SK-N-MC (cell line): ENCODE results near the gene NUP50.

Experiments used
- DNase-seq: peaks from one replicate; pipeline ENCODE4 v3.0.0-alpha.2; 2011; ENCODE audit warnings: low read depth, low spot score
- H3K27ac ChIP-seq: fragments of 200-600 bp; sonication (generic); 2 replicates; pipeline ENCODE4 v1.5.1; 2016; ENCODE audit warnings: mixed run types
- H3K36me3 ChIP-seq: fragments of 200-600 bp; sonication (generic); 2 replicates; pipeline ENCODE4 v1.6.1; 2017; ENCODE audit warnings: antibody characterized with exemption, low read length, mixed read lengths; ENCODE audit not compliant: insufficient read depth
- H3K4me3 ChIP-seq: fragments of 200-600 bp; sonication (generic); 2 replicates; pipeline ENCODE4 v1.5.1; 2016
- H3K9ac ChIP-seq: fragments of 200-600 bp; sonication (generic); 2 replicates; pipeline ENCODE4 v1.8.0; 2017; ENCODE audit warnings: mixed run types, mixed read lengths; ENCODE audit not compliant: insufficient read length
- H3K9me3 ChIP-seq: fragments of 200-600 bp; sonication (generic); 2 replicates; pipeline ENCODE4 v1.6.1; 2017; ENCODE audit warnings: low read depth, mild to moderate bottlenecking, antibody characterized with exemption, low read length, moderate library complexity, mixed read lengths
- EZH2 ChIP-seq: fragments of 200-600 bp; sonication (generic); IDR thresholded peaks from one replicate; pipeline ENCODE4 v1.6.1; 2017; ENCODE audit warnings: antibody characterized with exemption
- FOXP2 ChIP-seq: optimal IDR thresholded peaks from 2 replicates; pipeline ENCODE3; 2011; ENCODE audit warnings: mild to moderate bottlenecking, moderate library complexity; ENCODE audit not compliant: insufficient read depth; ENCODE audit errors: extremely low read length, control extremely low read depth
- POLR2AphosphoS5 ChIP-seq: IDR thresholded peaks from 2 replicates; pipeline ENCODE4 v1.6.1; 2012; ENCODE audit warnings: mild to moderate bottlenecking, low read depth, low read length, borderline replicate concordance

NUP50 gene

DNA sequence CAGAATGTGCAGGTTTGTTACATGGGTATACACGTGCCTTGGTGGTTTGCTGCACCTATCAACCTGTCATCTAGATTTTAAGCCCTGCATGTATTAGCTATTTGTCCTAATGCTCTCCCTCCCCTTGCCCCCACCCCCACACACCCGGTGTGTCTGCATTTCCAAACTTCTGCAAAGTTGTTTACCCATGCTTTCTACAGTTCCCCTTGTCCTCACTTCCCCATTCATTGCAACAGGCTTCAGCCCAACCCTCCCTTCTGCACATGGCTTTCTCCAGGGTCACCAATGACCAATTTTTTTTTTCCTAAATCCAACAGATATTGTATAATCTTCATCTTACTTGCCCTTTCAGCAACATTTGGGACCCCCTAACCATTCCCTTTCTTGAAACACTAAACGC lies 32.0 kb upstream of the NUP50 start:
- Histone ChIP-seq H3K9ac (no peak overlapping the region), H3K4me3 (no peak overlapping the region), H3K9me3 (peaks cover 3% of the 10 kb centered on the region; the same call in 1 of the 2 replicates), H3K36me3 (peaks cover 9% of the 10 kb centered on the region), H3K27ac (no peak overlapping the region)
- DNase-seq = no peak
- TF ChIP-seq POLR2AphosphoS5 = no peak
- TF ChIP-seq EZH2 = no peak
- TF ChIP-seq FOXP2 = no peak

DNA sequence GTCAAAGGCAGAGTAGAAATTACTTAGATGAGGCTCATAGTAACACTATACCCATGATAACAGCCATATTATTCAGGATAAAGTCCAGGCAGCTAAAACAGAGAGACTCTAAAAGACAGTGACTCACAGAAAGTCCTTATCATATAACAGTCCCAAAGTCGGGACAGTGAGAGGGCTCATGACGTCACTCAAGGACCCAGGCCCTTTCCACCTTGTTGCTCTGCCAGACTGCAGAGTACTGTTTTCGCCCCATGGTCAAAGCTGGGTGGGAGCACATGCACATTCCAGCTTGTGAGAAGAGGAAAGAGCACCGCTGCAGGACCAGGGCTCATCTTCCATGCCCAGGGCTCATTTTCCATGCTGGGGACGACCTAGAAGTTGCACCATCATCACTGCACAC lies 29.4 kb upstream of the NUP50 start:
- no peak overlapping the region for H3K9ac ChIP-seq
- H3K9me3 ChIP-seq = peaks cover 3% of the 10 kb centered on the region; the same call in 1 of the 2 replicates
- H3K4me3 ChIP-seq = no peak overlapping the region
- peaks cover 9% of the 10 kb centered on the region for H3K36me3 ChIP-seq
- H3K27ac ChIP-seq = no peak overlapping the region
- TF ChIP-seq POLR2AphosphoS5 (no peak), EZH2 (no peak), FOXP2 (no peak)
- DNase-seq = no peak

DNA sequence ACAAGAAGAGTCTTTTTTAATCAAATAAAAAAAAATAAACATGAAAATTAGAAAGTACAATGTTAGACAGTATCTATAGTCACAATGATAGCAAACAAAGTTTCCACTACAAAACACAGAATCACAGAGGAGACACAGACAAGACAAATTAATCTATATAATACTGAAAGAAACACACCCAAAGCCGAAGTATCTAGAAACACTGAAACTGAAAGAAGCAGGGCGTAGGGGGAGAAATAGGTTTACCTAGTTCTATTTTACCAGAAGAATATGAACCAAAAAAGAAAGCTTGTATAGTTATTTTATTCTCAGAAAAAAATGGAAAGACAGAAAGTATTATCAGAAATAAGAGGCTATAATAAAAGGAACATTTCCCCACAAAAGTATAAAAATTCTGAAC lies 27.1 kb upstream of the NUP50 start:
- Histone ChIP-seq H3K27ac (no peak overlapping the region), H3K9ac (no peak overlapping the region), H3K9me3 (peaks cover 3% of the 10 kb centered on the region; the same call in 1 of the 2 replicates), H3K4me3 (no peak overlapping the region), H3K36me3 (peaks cover 9% of the 10 kb centered on the region)
- DNase-seq = no peak
- TF ChIP-seq EZH2 = no peak
- TF ChIP-seq FOXP2 = no peak
- no peak for TF ChIP-seq POLR2AphosphoS5

DNA sequence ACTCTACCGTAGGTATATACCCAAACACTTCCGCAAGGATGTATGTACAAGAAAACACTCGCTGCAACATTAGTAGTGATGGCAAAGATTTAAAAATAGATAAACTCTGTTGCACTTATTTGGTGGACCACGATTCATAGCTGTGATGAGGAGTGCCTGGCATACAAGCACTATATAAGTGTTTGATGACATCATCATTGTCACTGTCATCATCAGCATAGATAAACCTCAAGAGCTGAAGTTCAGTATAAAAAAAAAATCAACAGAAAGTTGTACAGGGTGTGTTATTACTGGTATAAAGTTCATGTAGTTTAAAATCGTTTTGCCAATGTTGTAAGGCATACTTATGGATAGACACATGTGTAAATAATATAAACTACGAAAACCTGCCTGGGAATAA lies 24.0 kb upstream of the NUP50 start:
- no peak for DNase-seq
- H3K4me3 ChIP-seq = no peak overlapping the region

DNA sequence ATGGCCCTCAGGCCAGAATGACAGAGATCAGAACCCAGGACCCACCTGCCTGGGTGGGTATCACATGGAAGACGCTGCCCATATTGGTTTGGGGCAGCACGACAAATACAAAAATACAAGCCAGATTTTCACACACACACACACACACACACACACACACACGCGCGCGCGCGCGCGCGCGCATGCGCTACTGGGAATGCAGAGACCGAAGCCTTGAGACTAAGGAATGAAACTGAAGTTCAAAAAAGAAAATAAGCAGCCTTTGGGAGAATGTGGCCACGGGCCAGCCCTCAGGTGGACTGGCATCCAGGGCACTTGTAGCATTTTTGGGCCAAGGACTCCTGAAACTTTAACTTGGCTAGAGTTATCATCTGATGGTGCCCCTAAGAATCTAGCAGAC lies 21.3 kb upstream of the NUP50 start:
- H3K9me3 ChIP-seq = no peaks in the 10 kb centered on the region
- no peak overlapping the region for H3K9ac ChIP-seq
- H3K36me3 ChIP-seq = no peaks in the 10 kb centered on the region
- H3K27ac ChIP-seq = no peak overlapping the region
- TF ChIP-seq POLR2AphosphoS5 (no peak), FOXP2 (no peak), EZH2 (no peak)
- DNase-seq = no peak
- no peak overlapping the region for H3K4me3 ChIP-seq

More for the DNA sequence above, 24.0 kb upstream of the NUP50 start:
- H3K9me3 ChIP-seq = no peaks in the 10 kb centered on the region
- H3K9ac ChIP-seq = no peak overlapping the region
- TF ChIP-seq FOXP2 = no peak
- TF ChIP-seq EZH2 = no peak
- no peak for TF ChIP-seq POLR2AphosphoS5
- H3K27ac ChIP-seq = no peak overlapping the region
- H3K36me3 ChIP-seq = no peaks in the 10 kb centered on the region; the same call in 1 of the 2 replicates

DNA sequence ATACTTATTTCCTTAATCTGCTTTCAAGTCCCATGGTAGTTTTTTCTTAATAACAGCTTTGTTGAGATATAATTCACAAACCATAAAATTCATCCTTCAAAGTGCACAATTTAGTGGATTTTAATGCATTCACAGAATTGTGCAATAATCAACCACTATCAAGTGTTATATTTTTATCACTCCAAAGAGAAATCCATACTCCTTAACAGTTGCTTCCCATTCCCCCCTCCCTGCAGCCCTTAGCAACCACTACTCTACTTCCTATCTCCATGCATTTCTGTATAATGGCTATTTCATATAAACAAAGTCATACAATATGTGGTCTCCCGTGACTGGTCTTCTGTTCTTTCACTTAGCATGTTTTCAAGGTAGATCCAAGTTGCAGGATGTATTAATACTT lies 18.8 kb upstream of the NUP50 start:
- no peak overlapping the region for H3K4me3 ChIP-seq
- DNase-seq = no peak
- H3K9ac ChIP-seq = no peak overlapping the region
- H3K9me3 ChIP-seq = no peaks in the 10 kb centered on the region
- H3K36me3 ChIP-seq = no peaks in the 10 kb centered on the region
- TF ChIP-seq EZH2 (no peak), FOXP2 (no peak), POLR2AphosphoS5 (no peak)
- no peak overlapping the region for H3K27ac ChIP-seq

DNA sequence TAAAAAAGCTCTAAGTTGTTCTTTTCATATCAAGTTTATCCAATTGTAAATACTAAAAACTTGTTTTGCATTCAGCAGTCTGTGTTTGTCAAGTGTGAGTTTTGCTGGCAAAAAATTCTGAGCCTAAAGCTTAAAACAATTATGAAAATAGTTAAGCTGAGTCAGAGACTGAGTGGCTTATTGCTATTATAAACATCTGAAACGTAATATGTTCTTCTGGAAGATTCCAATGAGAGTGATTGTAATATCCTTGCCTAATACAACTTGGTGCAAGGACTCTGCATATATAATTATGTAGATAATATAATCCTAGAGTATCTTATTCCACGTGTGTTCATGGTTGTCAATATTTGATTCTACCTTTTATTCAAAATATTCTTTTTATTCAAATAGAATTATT lies 14.1 kb upstream of the NUP50 start:
- no peak overlapping the region for H3K27ac ChIP-seq
- H3K9me3 ChIP-seq = no peaks in the 10 kb centered on the region
- no peak for DNase-seq
- TF ChIP-seq EZH2 = no peak
- TF ChIP-seq POLR2AphosphoS5 = no peak
- TF ChIP-seq FOXP2 = no peak
- no peak overlapping the region for H3K4me3 ChIP-seq
- no peak overlapping the region for H3K9ac ChIP-seq
- H3K36me3 ChIP-seq = no peaks in the 10 kb centered on the region

DNA sequence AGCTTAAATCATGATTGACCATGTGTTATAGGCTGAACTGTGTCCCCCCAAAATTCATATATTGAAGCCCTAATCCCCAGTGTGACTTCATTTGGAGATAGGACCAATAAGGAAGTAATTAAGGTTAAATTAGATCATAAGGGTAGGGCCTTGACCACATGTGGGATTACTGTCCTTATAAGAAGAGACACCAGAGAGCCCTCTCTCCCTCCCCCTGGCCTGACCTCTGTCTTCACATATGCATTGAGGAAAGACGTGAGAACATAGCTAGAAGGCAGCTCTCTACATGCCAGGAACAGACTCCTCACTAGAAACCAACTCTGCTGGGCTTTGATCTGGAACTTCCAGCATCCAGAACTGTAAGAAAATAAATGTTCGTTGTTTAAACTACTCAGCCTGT lies 13.6 kb upstream of the NUP50 start:
- Histone ChIP-seq H3K27ac (no peak overlapping the region), H3K9me3 (no peaks in the 10 kb centered on the region), H3K9ac (no peak overlapping the region), H3K36me3 (no peaks in the 10 kb centered on the region), H3K4me3 (no peak overlapping the region)
- no peak for TF ChIP-seq EZH2
- no peak for TF ChIP-seq POLR2AphosphoS5
- TF ChIP-seq FOXP2 = no peak
- no peak for DNase-seq

DNA sequence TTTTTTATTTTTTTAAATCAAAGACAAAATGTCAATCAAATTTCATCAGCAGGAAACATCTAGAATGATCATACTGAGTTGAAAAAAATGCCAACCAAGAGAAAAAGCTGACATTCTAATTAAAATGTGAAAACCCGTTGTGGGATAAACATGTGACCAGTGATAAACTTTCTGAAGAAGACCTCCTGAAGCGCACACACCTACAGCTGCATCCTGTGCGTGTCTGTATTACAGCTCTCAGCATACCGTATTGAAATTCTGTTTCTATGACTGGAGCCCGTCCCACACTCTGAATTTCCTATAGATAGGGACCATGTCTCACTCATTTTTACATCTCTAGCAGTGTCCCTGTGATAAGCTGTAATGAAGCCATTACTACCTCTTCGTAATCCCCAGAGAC lies 12.2 kb upstream of the NUP50 start:
- H3K9me3 ChIP-seq = no peaks in the 10 kb centered on the region
- H3K27ac ChIP-seq = no peak overlapping the region
- no peak overlapping the region for H3K4me3 ChIP-seq
- no peaks in the 10 kb centered on the region for H3K36me3 ChIP-seq
- no peak overlapping the region for H3K9ac ChIP-seq
- no peak for TF ChIP-seq FOXP2
- TF ChIP-seq EZH2 = no peak
- TF ChIP-seq POLR2AphosphoS5 = no peak
- no peak for DNase-seq

DNA sequence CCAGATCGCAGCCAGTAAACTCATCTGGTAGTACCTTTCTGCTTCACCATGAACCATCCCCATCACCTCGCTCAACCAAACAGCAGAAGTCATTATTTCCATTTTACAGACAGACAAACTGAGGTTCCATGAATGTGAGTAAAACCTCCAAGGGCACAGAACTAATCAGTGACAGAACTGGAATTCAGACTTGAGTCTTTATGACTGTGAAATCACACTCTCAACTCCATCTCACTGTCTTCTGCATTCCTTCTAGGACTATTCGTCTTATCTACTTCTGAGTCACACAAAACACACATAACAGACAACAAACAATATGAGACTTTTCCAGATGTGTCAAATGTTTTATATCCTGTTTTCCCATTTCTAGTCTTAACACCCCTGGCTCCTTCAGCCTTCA lies 9.3 kb upstream of the NUP50 start:
- DNase-seq = no peak
- H3K9me3 ChIP-seq = no peaks in the 10 kb centered on the region
- no peak overlapping the region for H3K9ac ChIP-seq
- TF ChIP-seq FOXP2 (no peak), POLR2AphosphoS5 (no peak), EZH2 (no peak)
- H3K4me3 ChIP-seq = no peak overlapping the region
- H3K36me3 ChIP-seq = peaks cover 12% of the 10 kb centered on the region
- H3K27ac ChIP-seq = no peak overlapping the region
